ENCODE results near the gene CDCA8.
A peak's percentile ranks its signal among the peaks of the same experiment; 100 is the strongest.
"Not testable (repeated sequence)": the region's sequence is repeated elsewhere in the genome, so short reads cannot be mapped to it uniquely, and the experiment has no call there.

Gene CDCA8

DNA sequence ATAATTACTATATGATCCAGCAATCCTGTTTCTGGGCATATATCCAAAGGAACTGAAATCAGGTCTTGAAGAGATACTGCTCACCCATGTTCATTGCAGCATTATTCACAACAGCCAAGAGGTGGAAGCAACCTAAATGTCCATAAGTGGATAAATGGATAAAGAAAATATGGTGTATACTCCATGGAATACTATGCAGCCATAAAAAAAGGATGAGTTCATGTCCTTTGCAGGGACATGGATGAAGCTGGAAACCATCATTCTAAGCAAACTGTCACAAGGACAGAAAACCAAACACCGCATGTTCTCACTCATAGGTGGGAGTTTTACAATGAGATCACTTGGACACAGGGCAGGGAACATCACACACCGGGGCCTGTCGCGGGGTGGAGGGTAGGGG, 46.3 kb downstream of the CDCA8 start:
- not testable (repeated sequence) for DNase-seq (ENCODE audit: low read depth)

DNA sequence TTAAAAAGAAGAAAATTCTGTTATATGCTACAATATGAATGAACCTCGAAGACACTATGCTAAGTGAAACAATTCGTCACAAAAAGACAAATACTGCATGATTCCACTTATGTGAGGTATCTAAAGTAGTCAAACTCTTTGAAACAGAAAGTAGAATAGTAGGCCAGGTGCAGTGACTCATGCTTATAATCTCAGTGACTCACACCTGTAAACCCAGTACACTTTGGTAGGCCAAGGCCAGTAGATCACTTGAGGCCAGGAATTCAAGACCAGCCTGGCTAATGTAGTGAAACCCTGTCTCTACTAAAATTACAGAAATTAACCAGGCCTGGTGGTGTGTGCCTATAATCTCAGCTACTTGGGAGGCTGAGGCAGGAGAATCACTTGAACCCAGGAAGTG, 46.9 kb downstream of the CDCA8 start:
- no peak for DNase-seq (ENCODE audit: low read depth)

DNA sequence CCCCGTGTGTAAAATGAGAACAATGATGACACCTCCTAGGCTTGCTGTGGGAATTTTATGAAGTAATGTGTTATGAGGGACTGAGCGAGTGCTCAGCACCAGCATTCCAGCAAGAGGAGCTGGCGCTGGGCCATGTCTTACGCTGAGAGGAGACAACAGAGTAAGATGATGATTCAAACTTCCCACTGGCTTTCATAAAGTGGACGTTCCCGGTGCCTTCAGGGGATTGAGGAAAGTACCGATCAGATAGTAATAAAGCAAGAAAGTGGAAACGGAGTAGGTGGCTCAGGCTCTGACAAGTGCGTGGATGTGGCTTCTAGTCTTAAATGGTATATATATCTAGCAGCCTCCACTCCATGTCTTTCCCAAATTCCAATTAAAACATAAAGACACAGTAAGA, 48.8 kb downstream of the CDCA8 start:
- peak; percentile 2 for DNase-seq (ENCODE audit: low read depth)

DNA sequence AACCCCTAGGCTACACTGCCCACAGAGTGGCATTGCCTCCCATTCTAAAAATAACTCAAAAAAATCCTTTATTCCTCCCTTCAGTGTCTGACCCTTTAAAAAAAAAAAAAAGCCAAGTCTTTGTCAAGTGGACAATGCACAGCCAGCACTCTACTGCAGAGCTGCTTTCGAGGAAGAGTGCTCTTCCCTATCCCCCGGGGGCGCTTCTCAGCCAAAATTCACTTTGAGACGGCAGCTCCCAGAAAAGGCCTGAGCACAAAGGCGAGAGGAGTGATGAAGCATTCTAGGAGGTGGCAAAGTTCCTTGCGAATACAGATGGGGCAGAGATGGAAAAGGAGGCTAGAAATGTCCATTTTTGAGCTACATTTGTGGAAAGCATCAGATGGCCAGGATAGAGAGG, 49.3 kb downstream of the CDCA8 start:
- DNase-seq (ENCODE audit: low read depth), result no peak

DNA sequence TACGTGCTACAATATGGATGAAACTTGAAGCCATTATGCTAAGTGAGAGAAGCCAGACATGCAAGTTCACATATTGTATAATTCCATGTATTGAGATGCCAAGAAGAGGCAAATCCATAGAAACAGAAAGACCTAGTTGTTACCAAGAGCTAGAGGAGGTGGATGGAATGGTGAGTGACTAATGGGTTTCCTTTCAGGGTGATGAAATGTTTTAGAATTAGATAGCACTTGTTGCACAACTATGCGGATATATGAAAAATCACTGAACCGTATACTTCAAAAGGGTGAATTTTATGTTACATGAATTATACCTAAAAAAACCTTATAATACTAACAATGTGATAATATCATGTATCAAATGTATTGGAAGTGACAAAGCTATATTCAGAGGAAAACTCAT, 54.5 kb downstream of the CDCA8 start:
- DNase-seq (ENCODE audit: low read depth), result no peak

DNA sequence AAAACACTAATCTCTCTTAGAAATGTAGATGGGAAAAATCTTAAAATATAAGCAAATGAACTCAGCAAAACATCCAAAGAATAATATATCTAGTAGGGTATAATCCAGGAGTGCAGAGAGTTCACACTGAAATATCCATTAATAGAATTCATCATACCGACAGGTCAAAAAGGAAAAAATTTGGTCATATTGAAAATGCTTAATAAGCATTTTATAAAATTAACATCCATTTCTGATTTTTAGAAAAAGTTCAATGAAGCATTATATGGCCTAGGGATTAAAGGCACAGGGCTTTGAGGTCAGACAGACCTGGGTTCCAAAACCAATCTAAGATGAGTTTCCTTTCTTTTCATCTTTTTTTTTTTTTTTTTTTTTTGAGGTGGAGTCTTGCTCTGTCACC, 56.2 kb downstream of the CDCA8 start:
- DNase-seq (ENCODE audit: low read depth), result no peak

DNA sequence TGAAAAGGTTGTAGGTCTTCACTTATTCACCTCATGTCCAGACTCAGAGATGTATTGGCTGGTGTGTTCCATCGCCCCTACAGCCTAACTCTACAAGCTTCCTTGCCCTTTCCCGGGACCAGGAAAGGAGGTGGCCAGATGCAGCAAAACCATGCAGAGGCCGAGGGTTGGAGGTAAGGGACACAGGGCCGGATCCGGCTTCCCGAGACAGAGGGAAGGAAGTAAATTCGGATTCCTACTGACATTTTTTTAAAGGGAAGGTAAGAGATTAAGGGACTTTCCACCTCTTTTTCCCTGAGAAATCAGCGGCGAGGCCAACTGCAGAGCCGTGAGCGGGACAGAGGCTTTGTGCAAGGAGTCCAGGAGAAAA, 59.9 kb downstream of the CDCA8 start:
- DNase-seq (ENCODE audit: low read depth), result no peak

DNA sequence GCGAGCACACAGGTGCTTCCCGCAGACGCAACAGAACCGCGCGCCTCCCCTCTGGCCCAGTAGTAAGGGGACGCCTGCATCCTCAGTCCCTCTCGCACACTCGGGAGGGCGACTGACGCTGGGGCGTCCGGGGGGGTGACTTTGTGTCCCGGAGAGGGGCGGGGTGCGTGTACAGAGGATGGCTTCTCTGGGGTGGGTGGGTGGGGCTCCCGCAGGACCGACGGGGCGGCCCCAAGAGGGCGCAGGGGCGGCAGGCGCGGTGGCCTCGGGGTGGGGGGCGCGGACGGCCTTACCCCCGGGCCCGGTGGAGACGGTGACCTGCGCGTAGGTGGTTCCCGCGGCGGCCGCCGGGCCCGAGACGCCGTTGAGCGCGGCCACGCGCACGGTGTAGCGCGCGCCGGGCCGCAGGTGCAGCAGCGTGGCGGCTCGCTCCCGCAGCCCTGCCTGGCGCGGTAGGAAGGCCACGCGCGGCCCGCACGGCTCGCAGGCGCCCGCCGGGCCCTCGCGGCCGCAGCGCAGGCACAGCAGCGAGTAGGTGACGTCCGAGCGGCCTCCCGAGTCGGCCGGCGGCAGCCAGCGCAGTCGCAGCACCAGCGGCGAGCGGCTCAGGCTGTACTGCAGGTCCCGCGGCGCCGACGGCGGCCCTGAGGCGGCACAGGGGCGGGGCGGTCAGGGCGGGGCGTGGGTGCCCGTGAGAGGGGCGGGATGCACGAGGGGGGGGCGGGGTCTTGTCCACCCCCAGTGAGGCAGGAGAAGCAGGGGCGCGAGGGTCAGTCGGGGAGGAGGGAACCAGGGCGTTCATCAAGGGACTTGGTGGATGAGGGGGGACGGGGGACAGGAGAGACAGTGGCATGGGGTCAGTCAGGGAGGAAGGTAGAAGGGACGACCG, 60.5 kb downstream of the CDCA8 start:
- DNase-seq (ENCODE audit: low read depth), result no peak

DNA sequence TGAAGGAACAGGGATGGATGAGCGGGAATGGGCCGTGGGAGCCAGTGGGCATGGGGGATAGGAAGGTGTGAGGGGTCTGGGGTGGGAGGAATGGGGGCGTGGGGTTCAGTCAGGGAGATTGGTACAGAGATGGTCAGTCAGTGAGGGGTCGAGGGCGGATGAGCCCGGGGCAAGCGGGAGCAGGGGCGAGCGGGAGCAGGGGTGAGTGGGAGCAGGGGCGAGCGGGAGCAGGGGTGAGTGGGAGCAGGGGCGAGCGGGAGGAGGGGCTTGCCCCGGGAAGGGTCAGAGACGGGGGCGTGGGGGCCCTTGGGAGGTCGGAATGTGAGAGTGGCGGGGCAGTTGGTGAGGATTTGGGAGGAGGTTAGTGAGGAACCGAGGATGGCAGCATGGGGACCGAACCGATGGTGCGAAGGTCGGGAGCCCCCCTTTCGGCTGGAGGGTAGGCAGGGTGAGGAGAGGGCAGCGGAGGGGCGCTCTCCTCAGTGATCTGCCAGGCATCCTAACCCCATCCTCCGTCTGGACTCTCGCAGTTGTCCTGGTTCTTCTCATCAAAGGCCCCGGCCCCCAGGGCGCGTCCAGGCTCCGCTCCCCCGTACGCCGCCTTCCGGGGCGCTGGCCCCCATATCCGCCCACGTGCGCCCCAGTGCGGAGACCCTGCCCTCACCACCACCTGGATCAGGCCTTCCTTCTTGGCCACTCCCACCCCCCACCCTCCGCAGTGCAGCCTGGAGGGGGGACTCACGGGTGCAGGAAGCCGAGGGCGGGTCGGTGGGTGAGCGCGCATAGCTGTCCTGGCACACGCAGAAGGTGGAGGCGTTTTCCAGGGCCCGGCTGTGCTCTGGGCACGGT, 61.4 kb downstream of the CDCA8 start:
- DNase-seq (ENCODE audit: low read depth), result no peak

DNA sequence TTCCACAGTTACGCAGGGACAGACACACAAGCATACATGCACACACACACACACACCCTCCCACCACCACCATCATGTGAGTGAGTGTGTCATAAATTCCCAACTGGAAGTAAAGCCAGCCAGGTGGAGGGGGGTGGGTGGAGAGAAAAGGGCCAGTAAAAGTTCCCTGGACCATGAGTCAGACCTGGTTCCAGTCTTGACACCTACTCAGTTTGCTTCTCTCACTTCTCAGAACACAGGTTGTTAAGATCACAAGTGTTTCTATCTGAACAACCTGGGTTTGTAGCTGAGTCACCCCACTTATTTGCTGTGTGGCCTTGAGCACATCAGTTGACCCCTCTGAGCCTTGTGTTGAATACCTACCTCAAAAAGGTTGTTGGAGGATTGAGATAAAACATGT, 63.0 kb downstream of the CDCA8 start:
- no peak for DNase-seq (ENCODE audit: low read depth)

DNA sequence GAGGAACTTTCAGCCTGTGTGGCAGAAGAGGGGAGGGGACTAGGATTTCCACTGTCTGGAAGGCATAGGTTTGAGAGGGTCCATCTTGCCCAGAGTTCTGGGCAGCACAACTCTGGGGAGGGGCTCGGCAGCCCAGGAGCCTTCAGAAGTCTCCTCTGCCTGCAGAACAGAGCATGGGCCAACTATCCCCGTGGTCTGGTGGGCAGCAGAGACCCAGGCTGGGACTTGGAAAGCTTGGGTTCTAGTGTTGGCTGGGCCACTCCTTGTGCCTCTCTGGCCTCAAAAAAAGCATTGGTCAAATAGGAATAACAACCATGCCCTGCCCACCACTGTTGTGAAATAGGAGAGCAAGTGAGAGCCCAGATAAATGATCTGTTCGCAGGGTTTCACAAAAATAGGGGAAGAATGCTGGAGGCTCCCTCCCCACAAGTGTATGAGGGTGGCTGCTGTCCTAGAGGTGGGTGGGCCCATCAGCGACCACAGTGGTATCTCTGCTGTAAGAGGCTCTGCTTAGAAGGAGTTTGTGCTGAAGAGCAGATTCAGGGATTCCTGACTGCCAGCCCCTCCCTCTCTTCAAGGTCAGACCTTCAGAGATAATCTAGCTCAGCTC, 63.7 kb downstream of the CDCA8 start:
- DNase-seq (ENCODE audit: low read depth), result no peak
